DND-41 (cell line): Measurements from ENCODE around the gene RHBDF2.

Source experiments
- ATAC-seq: fragments of 200-7000 bp; cut with Tn5 transposase; 3 replicates; pipeline ENCODE4 v1.9.1; 2021; ENCODE audit warnings: low read depth; ENCODE audit not compliant: insufficient read depth
- DNase-seq: peaks from one replicate; pipeline ENCODE4 v3.0.0-alpha.2; 2020
- H2AFZ ChIP-seq: 2 replicates; pipeline ENCODE4 v1.6.0; 2012; ENCODE audit warnings: low read depth, low read length
- H3K27ac ChIP-seq: 2 replicates; pipeline ENCODE4 v1.5.1; 2012; ENCODE audit warnings: low read length, inconsistent platforms
- H3K27me3 ChIP-seq: fragments of 200-600 bp; sonication (generic); 2 replicates; pipeline ENCODE4 v1.6.0; 2012; ENCODE audit warnings: low read length, mild to moderate bottlenecking, inconsistent platforms; ENCODE audit not compliant: insufficient read depth, poor library complexity
- H3K36me3 ChIP-seq: 2 replicates; pipeline ENCODE4 v1.5.1; 2012; ENCODE audit warnings: low read length, inconsistent platforms; ENCODE audit not compliant: insufficient read depth
- H3K4me1 ChIP-seq: 2 replicates; pipeline ENCODE4 v1.5.1; 2012; ENCODE audit warnings: mild to moderate bottlenecking, low read length; ENCODE audit not compliant: insufficient read depth
- H3K4me2 ChIP-seq: 2 replicates; pipeline ENCODE4 v1.6.0; 2012; ENCODE audit warnings: mild to moderate bottlenecking, moderate library complexity, low read length, inconsistent platforms; ENCODE audit not compliant: insufficient read depth
- H3K4me3 ChIP-seq, 2 experiments: fragments of 200-600 bp in 1 of 2; shearing (Covaris generic) in 1 of 2; 2 replicates each; pipeline ENCODE4 v1.5.1; 2012 to 2016; ENCODE audit warnings: inconsistent platforms in 2 of 2, low read length in 2 of 2, mild to moderate bottlenecking in 2 of 2, low read depth in 1 of 2, moderate library complexity in 1 of 2
- H3K79me2 ChIP-seq: 2 replicates; pipeline ENCODE4 v1.6.0; 2012; ENCODE audit warnings: low read length, inconsistent platforms; ENCODE audit not compliant: insufficient read depth
- H3K9ac ChIP-seq: 2 replicates; pipeline ENCODE4 v1.6.0; 2012; ENCODE audit warnings: low read depth, mild to moderate bottlenecking, inconsistent platforms, low read length, moderate library complexity
- H3K9me3 ChIP-seq: 2 replicates; pipeline ENCODE4 v1.5.1; 2012; ENCODE audit warnings: low read length, moderate library complexity, mild to moderate bottlenecking, inconsistent platforms; ENCODE audit not compliant: insufficient read depth, severe bottlenecking
- H4K20me1 ChIP-seq: 2 replicates; pipeline ENCODE4 v1.6.0; 2012; ENCODE audit warnings: low read length; ENCODE audit not compliant: insufficient read depth
- CTCF ChIP-seq: IDR thresholded peaks from 2 replicates; pipeline ENCODE4 v1.5.1; 2012; ENCODE audit warnings: borderline replicate concordance, low read length, moderate library complexity, mild to moderate bottlenecking; ENCODE audit not compliant: poor library complexity, severe bottlenecking; ENCODE audit errors: extremely low read depth
- EZH2 ChIP-seq: IDR thresholded peaks from 3 replicates; pipeline ENCODE4 v1.6.1; 2012; ENCODE audit warnings: borderline replicate concordance, low read depth, mild to moderate bottlenecking, moderate library complexity, low read length, inconsistent platforms; ENCODE audit not compliant: severe bottlenecking

The RHBDF2 gene

GRCh38 chr17:76538941-76539570 is 37.8 kb upstream of the RHBDF2 start:
- no peak overlapping the region for H3K27ac ChIP-seq
- no peaks in the 10 kb centered on the region for H3K36me3 ChIP-seq
- no peak overlapping the region for H3K4me2 ChIP-seq
- H3K9ac ChIP-seq, result no peak overlapping the region
- ATAC-seq (no peak), DNase-seq (no peak)
- no peak overlapping the region for H2AFZ ChIP-seq
- no peaks in the 10 kb centered on the region for H3K4me1 ChIP-seq
- H3K79me2 ChIP-seq, result no peaks in the 10 kb centered on the region
- H3K27me3 ChIP-seq, result no peaks in the 10 kb centered on the region
- no peaks in the 10 kb centered on the region for H3K9me3 ChIP-seq
- H4K20me1 ChIP-seq, result no peaks in the 10 kb centered on the region
- TF ChIP-seq CTCF (no peak), EZH2 (no peak)
- H3K4me3 ChIP-seq, result no peak overlapping the region

- Histone ChIP-seq H3K27ac (no peak overlapping the region), H3K79me2 (no peaks in the 10 kb centered on the region), H2AFZ (no peak overlapping the region), H3K4me2 (no peak overlapping the region), H3K9me3 (no peaks in the 10 kb centered on the region), H3K36me3 (no peaks in the 10 kb centered on the region), H3K27me3 (no peaks in the 10 kb centered on the region), H3K4me1 (no peaks in the 10 kb centered on the region), H3K4me3 (no peak overlapping the region), H4K20me1 (no peaks in the 10 kb centered on the region), H3K9ac (no peak overlapping the region)
- TF ChIP-seq EZH2 (no peak), CTCF (no peak)
- ATAC-seq, result no peak
- DNase-seq, result no peak
These were observed 37.2 kb upstream of the RHBDF2 start for GRCh38 chr17:76538281-76538931.

GRCh38 chr17:76537578-76538280 is 36.5 kb upstream of the RHBDF2 start, which contains the start of gene CYGB:
Gene CYGB, minus strand, starts transcription at chr17:76537709. Its CDS starts 167 bp downstream, at chr17:76537542.
- TF ChIP-seq CTCF (no peak), EZH2 (no peak)
- Histone ChIP-seq H2AFZ (no peak within 1 kb of the TSS), H3K9me3 (no peaks in the 10 kb centered on the region), H4K20me1 (no peaks in the 10 kb centered on the region), H3K9ac (no peak within 1 kb of the TSS), H3K36me3 (no peaks in the 10 kb centered on the region), H3K79me2 (no peaks in the 10 kb centered on the region), H3K4me3 (no peak within 1 kb of the TSS), H3K4me1 (no peaks in the 10 kb centered on the region), H3K27ac (no peak within 1 kb of the TSS), H3K27me3 (no peaks in the 10 kb centered on the region), H3K4me2 (no peak within 1 kb of the TSS)
- DNase-seq (no peak), ATAC-seq (no peak)
